GM18858 (cell line): ENCODE measurements around the gene PALS2.
A peak's percentile ranks its signal among the peaks of the same experiment; 100 is the strongest.

Source experiments
- ATAC-seq: cut with Tn5 transposase; IDR thresholded peaks from one replicate; pipeline ENCODE4 v1.9.1; 2021; ENCODE audit not compliant: unreplicated experiment

Gene PALS2, protein sequence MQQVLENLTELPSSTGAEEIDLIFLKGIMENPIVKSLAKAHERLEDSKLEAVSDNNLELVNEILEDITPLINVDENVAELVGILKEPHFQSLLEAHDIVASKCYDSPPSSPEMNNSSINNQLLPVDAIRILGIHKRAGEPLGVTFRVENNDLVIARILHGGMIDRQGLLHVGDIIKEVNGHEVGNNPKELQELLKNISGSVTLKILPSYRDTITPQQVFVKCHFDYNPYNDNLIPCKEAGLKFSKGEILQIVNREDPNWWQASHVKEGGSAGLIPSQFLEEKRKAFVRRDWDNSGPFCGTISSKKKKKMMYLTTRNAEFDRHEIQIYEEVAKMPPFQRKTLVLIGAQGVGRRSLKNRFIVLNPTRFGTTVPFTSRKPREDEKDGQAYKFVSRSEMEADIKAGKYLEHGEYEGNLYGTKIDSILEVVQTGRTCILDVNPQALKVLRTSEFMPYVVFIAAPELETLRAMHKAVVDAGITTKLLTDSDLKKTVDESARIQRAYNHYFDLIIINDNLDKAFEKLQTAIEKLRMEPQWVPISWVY

DNA sequence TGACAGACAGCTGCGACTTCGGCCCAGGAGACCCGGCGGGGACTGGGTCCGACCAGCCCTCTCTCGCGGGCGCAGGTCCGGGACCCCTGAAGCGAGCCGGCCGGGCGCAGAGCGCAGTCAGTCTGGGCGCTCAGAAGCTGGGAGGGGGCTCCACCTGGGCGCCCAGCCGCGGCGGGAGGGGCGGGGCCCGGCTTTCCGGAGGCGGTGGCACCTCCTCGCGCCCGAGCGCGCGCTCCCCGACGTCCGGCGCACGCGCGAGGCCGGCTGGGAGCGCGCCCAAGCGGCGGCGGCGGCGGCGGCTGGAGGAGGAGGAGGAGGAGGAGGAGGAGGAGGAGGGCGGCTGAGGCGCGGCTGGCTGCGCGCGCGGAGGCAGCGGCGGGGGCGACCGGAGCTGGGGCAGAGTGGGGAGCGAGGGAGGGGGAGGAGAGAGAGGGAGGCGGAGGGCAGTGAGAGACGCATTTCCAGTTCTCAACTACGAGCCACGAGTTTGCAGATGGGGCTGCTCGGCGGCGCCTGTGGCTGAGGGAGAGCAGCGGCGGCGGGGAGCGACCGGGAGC lies at the start of gene PALS2:
Gene PALS2 (plus strand): TSS at position 456 of the 557 bp plus-strand sequence. CDS start 50,216 bp downstream, outside the sequence.
- ATAC-seq: peak; percentile 17

- ATAC-seq: no peak
These were observed 42.0 kb upstream of the PALS2 start for GRCh38 chr7:24531255-24531654.

DNA sequence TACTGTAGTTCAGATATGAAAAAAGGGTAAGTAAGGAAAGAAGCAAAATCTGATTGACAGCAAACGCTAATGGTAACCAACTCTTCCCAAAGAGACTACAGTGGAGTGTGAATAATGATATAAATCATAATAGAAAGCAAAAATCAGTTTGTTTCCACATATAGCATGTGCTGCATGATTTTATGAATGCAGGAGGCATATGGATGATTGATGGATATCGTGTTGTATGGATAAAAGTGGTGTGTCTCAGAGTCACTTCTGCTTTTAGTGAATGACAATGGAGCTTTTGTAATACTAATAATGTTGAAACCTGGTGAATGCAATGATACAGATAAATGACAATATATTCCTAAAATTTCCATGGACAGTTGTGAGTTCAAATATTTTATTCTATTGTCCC lies 36.6 kb upstream of the PALS2 start:
- no peak for ATAC-seq

DNA sequence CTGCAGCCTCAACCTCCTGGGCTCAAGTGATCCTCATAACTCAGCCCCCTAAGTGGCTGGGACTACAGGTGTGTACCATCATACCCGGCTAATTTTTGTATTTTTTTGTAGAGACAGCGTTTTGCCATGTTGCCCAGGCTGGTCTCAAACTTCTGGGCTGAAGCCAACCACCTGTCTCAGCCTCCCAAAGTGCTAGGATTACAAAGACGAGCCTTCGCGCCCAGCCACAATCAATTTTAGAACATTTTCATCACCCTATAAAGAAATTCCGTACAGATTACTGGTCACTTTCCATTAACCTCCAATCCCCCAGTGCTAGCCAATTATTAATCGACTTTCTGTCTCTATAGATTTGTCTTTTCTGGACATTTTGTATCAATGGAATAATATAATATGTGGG lies 32.3 kb upstream of the PALS2 start:
- ATAC-seq: no peak

DNA sequence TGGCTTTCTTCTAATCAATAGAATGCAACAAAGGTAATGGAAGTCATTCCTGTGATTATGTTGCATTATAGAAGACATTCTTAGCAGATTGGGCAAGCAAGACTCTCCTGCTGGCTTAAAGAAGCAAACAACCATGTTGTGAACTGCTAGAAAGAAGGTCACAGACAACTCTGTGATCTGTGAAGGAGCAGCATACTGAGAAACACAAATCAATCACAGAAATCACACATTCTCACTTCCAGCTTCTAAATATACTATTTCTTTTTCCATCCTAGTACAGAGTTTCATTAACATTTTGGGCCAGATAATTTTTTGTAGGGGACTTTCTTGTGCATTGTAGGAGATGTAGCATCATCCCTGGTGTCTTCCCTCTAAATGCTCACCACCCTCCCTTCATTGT lies 28.0 kb upstream of the PALS2 start:
- ATAC-seq: no peak

GRCh38 chr7:24548390-24548789 lies 24.9 kb upstream of the PALS2 start:
- ATAC-seq: no peak

- ATAC-seq: no peak
These were observed 23.3 kb upstream of the PALS2 start for GRCh38 chr7:24549991-24550390.

DNA sequence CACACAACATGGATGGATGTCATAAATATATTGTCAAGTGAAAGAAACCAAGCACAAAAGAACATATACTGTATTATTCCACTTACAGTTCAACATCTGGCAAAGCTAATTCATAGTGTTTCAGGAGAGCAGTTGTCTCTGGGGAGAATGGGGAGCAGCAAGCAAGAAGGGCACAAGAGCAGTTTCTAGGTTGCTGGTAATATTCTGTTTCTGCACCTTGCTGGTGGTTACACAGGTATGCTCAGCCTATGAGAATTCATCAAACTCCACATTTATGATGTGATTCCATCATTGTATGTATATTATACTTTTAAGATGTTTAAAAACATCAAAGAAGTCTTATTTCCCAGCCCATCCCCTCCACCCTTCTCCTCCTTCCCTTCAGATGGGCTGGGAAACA lies 18.1 kb upstream of the PALS2 start:
- no peak for ATAC-seq

DNA sequence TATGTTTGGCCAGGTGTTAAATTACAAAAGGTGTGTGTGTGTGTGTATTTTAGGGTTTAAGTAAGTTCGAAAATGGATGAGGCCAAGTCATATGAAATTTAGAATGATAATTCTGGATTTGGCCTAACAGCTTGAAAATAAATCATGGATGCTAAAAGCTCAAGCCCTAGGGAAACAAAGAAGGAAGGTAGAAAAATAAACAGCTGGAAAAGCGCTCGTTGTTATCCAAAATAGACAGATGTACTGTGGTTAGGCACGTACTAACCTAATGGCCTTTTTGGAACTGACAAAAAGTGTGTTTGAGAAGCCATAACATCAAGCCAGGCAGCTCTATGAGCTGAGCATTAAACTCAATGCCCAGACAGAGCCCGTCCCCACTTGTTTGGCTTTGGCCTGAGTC lies 17.5 kb upstream of the PALS2 start:
- ATAC-seq: no peak

- no peak for ATAC-seq
These were observed 12.5 kb upstream of the PALS2 start for GRCh38 chr7:24560772-24561171.

- no peak for ATAC-seq
These were observed 7.0 kb upstream of the PALS2 start for GRCh38 chr7:24566274-24566673.

DNA sequence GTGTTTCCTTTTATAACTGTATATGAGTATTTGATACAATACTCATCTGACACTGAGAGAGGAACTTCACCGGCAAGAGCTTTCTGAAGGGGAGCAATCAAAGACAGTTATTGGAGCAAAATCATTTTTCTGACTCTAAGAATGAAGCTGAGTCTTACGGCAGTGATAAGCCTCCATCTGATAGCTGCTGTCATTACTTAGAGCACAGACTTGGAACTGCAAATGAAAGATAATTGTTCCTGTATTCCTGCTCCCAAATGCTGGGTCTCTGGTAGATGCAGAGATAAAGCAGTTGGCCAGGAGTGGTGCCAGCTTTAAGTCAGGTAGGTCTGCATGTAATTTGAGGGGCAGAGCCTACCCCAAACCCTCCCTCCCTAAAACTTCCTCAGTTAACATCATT lies 2.3 kb upstream of the PALS2 start:
- ATAC-seq: no peak

- no peak for ATAC-seq
These were observed 1.2 kb upstream of the PALS2 start for GRCh38 chr7:24572016-24572392.

DNA sequence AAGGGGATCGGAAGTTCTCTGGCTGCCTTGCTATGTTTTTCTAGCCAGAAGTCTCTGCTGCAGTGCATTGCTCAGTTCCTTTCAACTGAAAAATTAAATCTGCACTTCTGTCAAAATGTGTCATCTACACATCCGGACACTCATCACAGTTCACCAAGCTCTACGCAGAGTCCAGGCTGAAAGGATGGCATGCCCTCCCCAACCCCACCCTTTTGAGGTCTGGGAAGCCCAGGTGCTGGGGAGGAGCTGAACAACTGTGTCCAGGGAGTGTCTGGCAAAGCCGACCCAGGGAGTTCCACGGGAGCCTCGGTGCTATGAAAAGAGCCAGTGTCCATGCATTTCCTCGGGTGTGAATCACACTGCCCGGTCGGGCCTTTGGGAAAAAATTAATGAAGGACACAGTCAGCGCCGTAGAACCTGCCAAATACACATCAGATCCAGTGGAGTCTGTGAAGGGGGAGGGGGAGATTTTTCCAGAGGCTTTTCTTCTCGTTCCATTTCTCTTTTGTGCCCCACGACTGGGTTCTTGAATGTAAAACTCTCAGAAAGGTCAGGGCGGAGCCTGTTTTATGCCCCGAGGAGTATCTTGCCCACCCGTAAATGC lies 757 bp upstream of the PALS2 start:
- ATAC-seq: no peak

DNA sequence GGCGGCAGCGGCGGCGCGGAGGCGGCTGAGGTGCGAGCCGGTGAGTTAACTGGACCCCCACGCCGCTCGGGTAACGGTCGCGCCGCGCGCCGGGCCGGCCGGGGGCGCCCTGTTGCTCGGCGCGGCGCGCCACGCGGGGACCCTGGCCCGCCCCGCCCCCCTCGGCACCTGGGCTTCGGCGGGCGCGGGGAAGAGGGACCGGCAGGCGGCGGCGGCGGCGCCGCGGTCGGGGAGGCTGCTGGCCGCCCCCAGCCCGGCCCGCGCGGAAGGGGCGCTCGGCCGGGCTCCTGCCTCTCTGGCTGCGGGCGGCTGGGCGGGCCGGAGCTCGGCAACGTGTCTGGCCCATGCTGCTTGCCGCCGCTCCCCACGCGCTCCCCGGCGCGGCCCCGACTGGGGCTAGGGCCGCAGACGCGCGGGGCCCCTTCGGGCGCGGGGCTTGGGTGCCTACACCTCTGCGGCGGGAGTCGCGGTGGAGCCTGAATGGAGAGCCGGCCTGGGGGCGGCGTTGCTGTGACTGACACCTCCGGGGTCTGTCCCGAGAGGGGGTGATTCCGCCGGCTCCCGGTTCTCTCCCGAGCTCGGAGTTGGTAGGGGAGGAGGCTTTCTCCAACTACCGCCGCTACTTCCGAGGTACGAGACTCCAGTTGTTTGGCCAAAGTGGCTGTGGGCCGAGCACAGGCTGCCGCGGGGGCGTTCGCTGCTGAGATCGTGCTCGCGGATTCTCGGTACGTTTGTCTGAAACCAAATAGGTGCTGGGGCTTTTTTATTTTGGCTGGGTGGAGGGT lies 494 bp downstream of the PALS2 start:
- peak; percentile 19 for ATAC-seq

- ATAC-seq: no peak
These were observed 1.1 kb downstream of the PALS2 start for GRCh38 chr7:24574386-24574785.

DNA sequence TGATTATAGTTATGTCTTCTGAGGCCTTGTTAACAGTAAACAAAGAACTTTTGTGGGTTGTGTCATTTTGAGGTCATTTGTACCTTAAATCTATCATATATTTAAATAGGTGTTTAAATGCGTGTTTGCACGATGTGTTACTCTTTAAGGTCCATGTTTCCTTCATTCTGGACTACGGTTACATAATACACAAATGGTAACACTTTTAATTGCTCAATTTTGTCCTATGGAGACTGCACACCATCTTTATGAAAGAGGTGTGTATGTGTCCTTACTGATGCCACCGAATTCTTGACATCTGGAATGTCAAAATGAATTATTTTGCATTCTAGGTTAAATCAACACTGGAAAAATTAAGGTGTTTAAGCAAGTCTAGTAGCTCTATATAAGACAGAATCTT lies 1.7 kb downstream of the PALS2 start:
- no peak for ATAC-seq

DNA sequence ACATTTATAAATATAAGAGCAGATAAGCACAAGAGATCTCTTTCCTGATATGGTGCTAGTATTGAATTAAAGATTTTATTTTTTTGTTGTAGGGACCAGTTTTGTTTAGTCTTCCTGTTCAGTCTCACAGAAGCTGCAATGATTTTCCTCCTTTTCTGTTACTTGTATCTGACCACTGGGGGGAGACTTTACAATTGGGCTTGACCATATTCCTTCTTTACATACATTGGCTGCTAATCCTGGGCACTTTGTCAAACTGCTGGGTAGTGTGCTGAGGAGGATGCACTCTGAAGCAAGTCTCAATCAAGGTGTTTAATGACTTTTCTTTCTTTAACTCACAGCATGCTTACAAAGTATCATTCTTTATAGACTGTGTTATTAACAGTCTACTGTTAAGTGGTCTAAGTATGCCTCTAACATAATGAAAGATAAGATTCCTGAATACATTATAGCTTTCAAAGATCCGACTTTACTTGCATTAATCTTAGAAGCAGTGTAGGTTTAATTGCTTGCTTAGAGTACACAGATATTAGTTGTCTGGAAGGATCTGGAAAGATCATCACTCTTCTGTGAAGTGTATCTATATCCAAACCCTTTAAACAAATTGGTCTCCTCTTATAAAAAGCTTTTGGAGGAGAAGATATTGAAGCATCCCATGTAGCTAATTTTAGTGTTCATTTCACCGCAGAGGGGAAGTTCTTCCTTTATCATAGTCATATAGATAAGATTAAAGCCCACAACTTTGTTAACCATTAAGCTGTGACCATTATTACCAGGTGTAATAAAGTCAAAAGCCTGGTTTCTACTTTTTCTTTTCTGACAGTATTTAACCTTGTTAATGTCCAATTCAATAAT lies 3.1 kb downstream of the PALS2 start:
- peak; percentile 26 for ATAC-seq

- ATAC-seq: no peak
These were observed 4.8 kb downstream of the PALS2 start for GRCh38 chr7:24578052-24578451.

DNA sequence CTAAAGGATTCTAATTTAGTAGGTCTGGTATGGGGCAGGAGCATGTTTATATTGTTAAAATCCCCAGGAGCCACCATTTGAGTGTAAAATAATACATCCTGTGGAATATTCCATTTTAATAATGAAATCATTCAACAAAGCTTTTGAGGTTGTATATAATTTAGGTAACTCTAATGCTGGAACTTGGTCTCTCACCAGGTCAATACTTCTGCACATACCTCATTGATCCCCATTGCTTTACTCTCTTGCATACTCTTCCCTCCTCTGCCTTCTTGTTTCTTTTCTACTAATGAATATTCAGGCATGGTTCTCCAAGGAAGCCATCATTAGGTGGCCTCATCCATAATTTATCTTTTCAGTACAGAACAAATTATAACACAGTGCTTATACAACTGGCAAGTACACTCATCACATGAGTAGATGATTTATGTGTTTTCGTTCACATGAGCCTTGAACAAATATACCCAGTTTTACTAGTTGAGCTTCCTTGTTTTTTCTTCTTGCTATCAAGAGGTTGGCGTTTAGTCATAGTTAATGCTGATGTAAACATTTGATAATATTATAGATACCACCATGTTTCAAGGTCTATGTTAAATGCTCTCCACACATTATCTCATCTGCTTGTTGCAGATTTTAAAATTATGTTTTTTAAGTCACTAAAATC lies 7.2 kb downstream of the PALS2 start:
- no peak for ATAC-seq
